RCC 7860 (cell line): Measurements from ENCODE around the gene KLHDC3.

Source experiments
- DNase-seq: peaks from one replicate; pipeline ENCODE4 v3.0.0-alpha.2; 2015; ENCODE audit warnings: low spot score
- FAIRE-seq: peaks from 2 replicates; lab custom pipeline; 2012; peaks lifted over from hg19 to GRCh38; lab: Jason Lieb, UNC

Gene KLHDC3

GRCh38 chr6:43013843-43014433 lies at the start of gene KLHDC3, which contains the start of gene MEA1:
Gene KLHDC3, plus strand, starts transcription at chr6:43014249. Its CDS starts 2,944 bp downstream, at chr6:43017193.
Gene MEA1, minus strand, starts transcription at chr6:43013946. Its CDS starts 133 bp downstream, at chr6:43013813.
- DNase-seq (peak; percentile 99), FAIRE-seq (peak; percentile 86)

DNA sequence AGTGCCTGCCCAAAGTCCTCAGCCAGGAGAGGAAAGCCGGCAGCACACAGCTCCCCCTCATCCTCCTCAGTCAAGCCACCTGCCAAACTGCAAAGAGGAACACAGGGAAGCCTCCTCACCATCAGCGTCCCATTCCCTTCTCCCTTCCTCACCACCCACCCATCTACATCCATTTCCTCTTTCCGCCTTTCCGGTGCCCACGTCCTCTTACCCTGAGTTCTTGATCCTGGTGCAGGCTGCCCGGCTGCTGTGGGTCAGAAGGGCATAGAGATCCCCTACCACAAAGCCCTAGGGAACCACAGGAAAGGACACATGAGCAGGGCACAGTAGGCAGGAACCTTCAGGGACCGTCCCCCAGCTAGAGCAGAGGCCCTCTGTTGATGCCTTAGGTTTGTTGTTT lies 47.5 kb upstream of the KLHDC3 start:
- DNase-seq = no peak
- FAIRE-seq = no peak

DNA sequence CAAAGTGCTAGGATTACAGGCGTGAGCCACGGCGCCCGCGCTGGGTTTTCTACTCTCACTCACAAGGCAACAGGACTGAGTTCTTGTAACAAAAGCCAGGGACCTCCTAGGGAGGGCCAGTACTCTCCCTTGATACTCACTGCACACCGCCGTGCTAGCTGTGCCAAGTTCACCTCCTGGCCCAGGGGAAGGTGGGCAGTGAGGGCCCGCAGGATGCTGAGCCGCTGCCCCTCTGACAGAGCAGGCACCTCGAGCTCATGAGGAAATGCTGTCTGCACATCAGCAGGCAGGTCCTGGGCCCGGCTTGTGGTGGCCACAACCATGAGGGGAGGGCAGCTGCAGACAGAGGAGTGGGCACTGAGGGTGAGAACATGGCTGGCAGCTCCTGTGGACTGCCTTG lies 46.8 kb upstream of the KLHDC3 start:
- DNase-seq (no peak), FAIRE-seq (no peak)

- no peak for FAIRE-seq
- DNase-seq = no peak
These were observed 45.8 kb upstream of the KLHDC3 start for GRCh38 chr6:42968126-42968701.

- DNase-seq (no peak), FAIRE-seq (no peak)
These were observed 45.3 kb upstream of the KLHDC3 start for GRCh38 chr6:42968783-42969182.

DNA sequence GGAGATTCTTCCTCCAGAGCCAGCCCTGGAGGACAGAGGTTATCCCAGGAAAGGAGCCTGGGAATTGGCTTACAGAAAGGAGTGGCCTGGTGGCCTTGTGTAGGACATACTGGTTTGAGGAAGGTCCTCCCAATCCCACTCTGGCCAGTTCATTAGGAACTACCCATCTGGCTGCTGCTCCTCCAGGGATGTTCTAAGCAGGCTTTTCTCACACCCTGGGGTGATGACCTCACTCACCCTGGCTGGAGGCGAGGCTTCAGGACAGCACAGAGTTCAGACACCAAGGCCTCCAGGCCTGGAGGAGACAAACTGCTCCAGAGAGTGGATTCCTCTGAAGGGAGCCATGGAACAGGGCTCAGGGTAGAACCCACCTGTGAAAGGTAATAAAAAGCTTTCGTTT lies 44.6 kb upstream of the KLHDC3 start:
- FAIRE-seq (no peak), DNase-seq (no peak)

- DNase-seq = no peak
- no peak for FAIRE-seq
These were observed 44.1 kb upstream of the KLHDC3 start for GRCh38 chr6:42969934-42970333.

- DNase-seq (peak; percentile 34), FAIRE-seq (no peak)
These were observed 43.0 kb upstream of the KLHDC3 start for GRCh38 chr6:42970871-42971612.

GRCh38 chr6:42971746-42972327 lies 42.2 kb upstream of the KLHDC3 start:
- FAIRE-seq (no peak), DNase-seq (no peak)

- FAIRE-seq (no peak), DNase-seq (no peak)
These were observed 40.1 kb upstream of the KLHDC3 start for GRCh38 chr6:42973926-42974325.

DNA sequence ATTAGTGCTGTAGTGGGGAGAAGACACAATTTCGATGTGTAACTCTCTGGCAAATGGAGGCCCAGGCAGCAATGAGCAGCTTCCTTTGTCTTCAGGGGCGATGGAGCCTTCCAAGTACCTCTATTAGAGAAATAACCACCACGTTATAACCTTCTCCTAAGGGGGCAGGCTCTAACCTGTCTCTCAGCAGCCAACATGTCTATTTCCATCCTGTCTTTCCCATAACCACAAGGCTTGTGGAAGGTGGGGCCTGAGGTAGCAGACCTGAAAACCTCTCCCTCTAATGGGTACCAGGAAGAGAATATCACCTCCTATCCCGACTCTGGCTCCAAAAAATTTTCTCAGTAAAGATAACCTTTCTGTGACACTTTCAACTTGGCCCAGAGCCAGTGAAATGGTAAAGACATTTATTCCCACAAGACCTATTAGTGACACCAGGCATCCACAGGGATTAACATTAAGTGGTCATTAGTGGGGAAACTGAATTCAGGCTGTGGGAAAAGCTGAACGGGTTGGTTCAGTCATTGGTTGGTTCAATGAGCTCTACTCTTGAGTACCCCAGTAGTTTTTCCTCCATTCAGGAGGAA lies 39.0 kb upstream of the KLHDC3 start:
- FAIRE-seq = no peak
- DNase-seq = no peak

DNA sequence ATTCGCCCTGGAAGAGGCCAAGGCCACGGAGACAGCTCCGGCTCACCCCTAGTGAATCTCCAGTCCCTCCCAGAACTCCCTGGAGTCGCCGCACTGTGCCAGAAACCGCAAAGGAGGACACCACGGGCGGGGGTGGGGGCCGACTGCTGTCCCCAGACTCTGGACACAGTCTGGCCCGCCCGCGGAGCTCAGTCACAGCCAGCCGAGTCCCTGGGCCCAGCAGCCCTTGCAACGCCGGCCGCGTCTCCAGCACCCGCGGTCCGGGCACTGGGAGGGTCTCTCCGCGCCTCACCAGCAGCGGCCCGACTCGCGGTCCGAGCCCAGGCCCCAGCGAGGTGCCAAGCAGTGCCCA lies 35.6 kb upstream of the KLHDC3 start:
- DNase-seq (peak; percentile 47), FAIRE-seq (no peak)

DNA sequence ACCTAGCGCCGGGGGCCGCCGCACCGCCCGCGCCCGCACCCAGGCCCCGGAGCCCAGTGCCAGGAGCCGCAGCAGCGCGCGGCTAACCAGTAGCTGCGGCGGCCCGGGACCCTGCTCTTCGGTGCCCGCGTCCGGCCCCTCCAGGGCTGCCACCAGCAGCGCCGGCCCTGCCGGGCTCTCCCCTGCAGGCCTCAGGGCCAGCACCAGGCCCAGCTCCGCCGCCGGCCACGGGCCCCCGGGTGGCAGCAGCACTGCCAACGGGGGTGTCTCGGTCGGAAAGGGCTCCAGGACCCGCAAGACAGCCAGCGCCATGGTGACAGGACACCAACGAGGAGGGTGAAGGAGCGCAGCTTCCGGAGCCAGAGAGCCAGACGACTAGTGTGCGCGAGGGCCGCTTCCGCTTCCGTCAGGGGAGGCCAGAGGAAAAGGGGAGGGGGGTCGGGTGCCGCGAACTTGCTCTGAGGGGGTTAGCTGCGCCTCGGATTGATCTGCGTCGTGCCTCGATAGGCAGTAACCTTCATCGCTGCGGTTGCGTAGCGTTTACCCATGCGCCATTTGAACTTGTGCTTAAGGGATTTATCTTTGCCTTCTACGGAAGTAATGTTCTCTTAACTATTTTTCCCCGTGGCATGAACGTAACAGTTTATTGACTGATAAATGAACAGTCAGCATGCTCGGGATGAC lies 35.1 kb upstream of the KLHDC3 start, which contains the start of gene PEX6:
PEX6 (minus strand) TSS at position 343 of the 684 bp plus-strand sequence; CDS start at position 312, 31 bp downstream.
- DNase-seq (peak; percentile 70), FAIRE-seq (peak; percentile 7)

DNA sequence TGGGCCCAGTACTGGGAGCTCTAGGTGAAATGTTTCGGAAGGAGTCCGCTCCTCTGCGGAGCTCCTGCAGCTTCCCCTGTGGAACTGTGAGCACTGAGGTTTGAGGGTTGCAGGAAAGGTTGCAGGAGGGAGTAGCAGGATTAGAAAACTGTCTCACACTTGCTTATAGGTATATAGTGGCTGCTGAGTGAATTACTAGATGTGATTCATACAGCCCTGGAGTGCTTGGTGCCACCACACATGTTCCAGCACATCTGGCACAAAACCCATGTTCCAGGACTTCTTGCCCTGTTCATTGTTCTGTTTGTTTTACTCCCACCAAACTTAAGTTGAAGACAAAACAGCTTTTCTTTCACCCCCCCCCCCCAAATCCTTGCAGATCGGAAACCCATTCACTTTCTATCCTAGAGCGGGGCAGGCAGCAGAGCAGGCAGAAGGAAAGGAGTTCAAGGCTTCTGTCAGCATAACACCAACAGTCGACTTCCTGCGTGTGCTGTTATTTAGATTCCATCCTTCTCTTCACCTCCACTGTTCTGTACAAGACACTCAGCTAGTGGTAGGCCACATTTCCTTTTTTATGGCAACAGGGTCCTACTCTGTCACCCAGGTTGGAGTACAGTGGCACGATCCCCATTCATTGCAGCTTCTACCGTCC lies 34.4 kb upstream of the KLHDC3 start:
- FAIRE-seq = no peak
- peak; percentile 32 for DNase-seq

DNA sequence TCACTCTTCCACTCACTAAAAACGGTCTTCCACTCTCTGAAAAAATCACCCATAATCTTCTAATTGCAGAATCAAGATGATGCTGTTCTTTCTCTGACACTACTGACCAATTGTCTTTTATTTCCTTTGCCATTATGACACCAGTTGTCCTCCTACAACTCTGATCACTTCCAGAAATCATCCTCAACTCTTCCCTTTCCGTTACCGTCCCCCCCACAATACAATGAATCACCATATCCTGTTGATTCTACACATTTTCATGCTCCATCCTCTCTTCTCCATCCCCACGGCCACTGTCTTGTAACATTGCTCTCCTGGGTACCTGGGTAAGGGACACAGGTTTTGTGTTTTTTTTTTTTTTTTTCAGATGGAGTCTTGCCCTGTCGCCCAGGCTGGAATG lies 32.2 kb upstream of the KLHDC3 start:
- no peak for DNase-seq
- no peak for FAIRE-seq

- DNase-seq = peak; percentile 94
- peak; percentile 84 for FAIRE-seq
These were observed 29.8 kb upstream of the KLHDC3 start, which contains the start of gene PPP2R5D for GRCh38 chr6:42984001-42984923. Gene PPP2R5D, plus strand, starts transcription at chr6:42984570. Its CDS starts 108 bp downstream, at chr6:42984678.

- no peak for FAIRE-seq
- DNase-seq = no peak
These were observed 29.0 kb upstream of the KLHDC3 start for GRCh38 chr6:42984924-42985475.

DNA sequence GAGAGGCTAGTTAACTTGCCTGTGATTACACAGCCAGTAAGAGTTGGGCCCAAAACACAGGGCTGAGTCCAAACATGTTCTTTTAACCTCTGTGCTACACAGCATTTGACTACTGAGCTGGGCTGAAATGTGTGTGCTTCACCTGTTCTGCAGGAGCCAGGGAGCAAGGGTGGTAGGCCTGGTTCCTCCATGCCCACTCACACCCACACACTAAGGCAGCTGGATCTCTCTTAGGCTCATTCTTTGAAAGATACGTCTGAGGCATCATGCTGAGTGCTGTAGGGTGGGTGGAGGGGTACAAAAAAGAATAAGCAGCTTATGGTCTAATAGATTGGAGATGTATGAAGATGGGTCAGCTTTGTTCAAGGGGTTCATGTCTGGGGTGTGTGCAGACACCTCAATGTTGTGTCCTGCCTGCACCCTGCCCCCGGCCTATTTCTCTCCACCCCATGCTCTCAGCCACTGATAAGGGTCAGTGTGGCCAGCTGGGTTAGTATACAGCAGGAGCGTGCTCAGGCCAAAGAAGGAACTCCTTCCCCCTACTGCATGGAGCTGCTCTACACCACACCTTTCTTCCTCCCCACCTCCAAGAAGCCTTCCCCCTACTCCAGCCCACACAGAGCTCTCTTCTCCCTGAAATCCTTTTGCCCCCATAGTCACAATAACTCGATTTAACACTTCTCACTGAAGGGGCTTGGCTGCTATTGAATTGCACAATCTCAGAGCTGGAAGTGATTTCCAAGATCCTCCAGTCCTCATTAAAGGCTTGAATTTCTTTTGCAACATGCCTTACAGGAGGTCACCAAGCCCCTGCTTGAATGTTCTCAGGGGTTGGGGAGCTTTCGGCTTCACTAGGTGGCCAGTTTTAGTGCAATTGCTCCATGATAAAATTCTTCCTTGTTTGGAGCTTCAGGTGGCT lies 26.3 kb upstream of the KLHDC3 start:
- DNase-seq (no peak), FAIRE-seq (no peak)
